Hair follicle dermal papilla cell (primary cell): ENCODE results near the gene FBXW7. TPM values are rescaled to one million over a fixed set of nuclear protein-coding genes. Genes with fewer than 3 reads are reported as not detected.

Experiments used
- small RNA-seq: library from RNA; depleted of rRNA; stranded (forward); fragments of <200 nt; gene quantifications from one replicate; pipeline ENCODE3, GENCODE V24; 2012
- total RNA-seq: library from RNA; depleted of rRNA; stranded (reverse); fragments of >200 nt; gene quantifications from 2 replicates; pipeline ENCODE4 v1.2.3, GENCODE V29; 2012

FBXW7 gene, protein sequence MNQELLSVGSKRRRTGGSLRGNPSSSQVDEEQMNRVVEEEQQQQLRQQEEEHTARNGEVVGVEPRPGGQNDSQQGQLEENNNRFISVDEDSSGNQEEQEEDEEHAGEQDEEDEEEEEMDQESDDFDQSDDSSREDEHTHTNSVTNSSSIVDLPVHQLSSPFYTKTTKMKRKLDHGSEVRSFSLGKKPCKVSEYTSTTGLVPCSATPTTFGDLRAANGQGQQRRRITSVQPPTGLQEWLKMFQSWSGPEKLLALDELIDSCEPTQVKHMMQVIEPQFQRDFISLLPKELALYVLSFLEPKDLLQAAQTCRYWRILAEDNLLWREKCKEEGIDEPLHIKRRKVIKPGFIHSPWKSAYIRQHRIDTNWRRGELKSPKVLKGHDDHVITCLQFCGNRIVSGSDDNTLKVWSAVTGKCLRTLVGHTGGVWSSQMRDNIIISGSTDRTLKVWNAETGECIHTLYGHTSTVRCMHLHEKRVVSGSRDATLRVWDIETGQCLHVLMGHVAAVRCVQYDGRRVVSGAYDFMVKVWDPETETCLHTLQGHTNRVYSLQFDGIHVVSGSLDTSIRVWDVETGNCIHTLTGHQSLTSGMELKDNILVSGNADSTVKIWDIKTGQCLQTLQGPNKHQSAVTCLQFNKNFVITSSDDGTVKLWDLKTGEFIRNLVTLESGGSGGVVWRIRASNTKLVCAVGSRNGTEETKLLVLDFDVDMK
- total RNA-seq, result 72.2 and 73.6 TPM in 2 replicates

DNA sequence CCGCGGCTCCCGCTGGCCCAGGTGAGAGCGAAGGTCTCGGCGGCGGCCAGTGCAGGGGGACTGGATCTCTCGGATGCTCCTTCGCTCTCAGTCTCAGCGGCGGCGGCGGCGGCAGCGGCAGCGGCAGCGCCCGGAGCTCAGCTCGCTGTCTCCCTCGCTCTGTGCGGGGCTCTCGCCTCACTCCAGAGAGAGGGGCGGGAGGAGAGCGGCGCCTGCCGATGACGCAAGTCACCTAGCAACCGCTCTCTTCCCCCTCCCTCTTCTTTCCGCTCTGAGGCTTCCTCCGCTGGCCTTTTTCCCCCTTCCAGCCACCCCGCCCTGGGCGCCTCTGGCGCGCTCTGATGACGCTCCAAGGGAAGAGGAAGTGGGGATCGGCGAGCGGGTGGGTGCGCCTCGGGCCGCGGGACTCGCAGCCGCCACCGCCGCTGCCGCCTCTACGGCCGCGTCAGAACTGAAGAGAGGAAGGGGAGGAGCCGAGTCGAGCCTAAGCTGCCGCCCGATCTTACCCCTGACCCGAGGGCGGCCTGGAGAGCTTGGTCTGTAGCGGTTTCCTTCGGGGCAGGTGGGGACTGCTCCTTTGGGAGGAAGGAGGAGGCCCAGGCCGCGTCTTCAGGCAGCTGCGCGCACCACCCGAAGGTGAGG lies at the start of gene FBXW7:
TSS of gene FBXW7 (minus strand) at position 190 of the 642 bp plus-strand sequence. CDS start 124,289 bp downstream, outside the sequence.

Small RNAs within 50 kb of the gene (small RNA-seq; reads per million reads assigned to genes)
- not detected for gene MIR3140

Other genes starting within 250 kb of the FBXW7 start
- 3.7 and 5.2 TPM in 2 replicates for gene TMEM154, start 143.9 kb upstream of the FBXW7 start, total RNA-seq
- gene TIGD4, start 243.6 kb upstream of the FBXW7 start, total RNA-seq, result 0.12 and 0.16 TPM in 2 replicates
- 42.9 and 48.0 TPM in 2 replicates for gene ARFIP1, start 243.9 kb upstream of the FBXW7 start, total RNA-seq